CD4-positive, alpha-beta T cell treated with Interleukin-15 for 4 hours (primary cell): Measurements from ENCODE around the gene C17orf100.
A peak's percentile ranks its signal among the peaks of the same experiment; 100 is the strongest.
"Not testable (repeated sequence)": the region's sequence is repeated elsewhere in the genome, so short reads cannot be mapped to it uniquely, and the experiment has no call there.

Source experiments
- DNase-seq: peaks from one replicate; pipeline ENCODE4 v3.0.0-alpha.2; 2020; ENCODE audit warnings: low spot score

C17orf100 gene

DNA sequence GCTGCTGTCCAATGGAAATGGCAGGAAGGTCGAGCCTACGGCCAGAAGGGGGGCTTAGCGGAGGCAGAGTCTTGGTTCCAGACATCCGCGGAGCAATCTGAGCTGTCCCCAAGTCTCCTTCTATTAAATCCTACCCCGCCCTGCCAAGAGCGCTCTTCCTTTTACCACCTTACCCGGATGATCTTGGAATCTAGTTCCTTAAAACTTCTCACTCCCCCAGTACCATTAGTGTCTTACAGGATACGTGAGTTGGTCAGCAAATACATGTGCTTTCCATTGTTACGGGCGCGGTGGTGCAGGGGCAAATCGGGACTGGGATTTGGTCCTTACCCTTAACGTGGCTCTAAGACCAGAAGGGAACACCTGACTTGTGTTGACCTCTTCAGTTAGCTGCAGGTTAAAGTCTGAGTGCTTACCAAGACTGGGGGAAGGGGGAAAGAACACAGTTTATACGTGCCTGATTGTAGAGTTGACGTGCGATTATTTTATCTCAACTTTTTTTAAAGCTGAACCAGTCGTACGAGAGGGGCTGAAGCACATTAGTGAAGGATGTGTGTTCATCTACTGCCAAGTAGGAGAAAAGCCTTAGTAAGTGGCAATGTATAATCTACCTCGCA is 10.2 kb upstream of the C17orf100 start:
- no peak for DNase-seq

DNA sequence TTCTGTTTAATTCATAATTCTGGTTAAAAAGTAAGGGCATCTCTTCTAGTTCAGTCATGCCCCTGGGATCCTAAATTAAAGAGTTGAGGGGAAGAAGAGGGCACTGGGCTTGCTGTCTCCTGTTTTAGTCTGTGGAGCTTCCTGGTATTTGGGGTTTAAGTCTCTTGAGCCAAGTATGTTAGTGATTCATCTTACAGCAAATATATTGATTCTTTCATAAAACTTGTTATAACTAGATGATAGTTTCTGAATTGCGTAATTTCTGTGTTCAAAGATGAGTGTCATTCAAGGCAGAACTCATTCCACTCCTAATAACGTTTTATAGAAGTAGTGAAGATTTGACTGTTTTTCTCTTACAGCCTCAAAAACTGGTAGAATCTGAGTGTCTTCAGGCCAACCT is 9.0 kb upstream of the C17orf100 start:
- DNase-seq, result no peak

DNA sequence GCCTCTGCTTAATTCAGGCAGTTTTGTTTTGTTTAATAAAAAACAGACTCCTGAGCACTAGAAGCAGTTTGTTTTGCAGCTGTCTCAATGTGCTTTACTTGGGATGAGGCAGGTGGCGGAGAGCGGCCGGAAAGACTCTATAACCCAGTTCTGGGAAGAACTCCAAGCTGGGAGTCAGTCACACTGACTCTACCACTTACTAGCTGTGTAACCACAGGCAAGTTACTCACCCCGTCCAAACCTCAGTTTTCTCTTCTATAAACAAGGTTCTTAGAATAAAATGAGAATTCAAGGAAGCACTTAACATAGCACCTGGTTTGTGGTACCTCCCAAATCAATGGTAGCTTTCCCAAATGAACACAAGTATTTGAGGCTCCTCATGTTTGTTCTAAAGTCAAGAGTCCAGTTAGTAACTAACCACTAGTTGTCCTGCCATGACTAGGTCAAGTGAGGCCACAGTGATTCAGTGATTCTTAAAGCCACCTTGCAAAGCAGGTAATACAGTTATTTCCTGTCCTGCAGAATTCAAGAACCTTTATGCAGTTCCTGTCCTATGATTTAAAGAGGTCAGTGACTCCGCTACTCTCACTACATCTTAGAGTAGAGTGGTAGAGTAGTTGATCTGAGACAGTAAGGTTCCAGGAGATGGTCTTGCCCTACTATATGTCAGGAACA is 8.0 kb upstream of the C17orf100 start:
- DNase-seq, result peak; percentile 45

- no peak for DNase-seq
Measured at GRCh38 chr17:6648181-6648580, 3.4 kb upstream of the C17orf100 start.

DNA sequence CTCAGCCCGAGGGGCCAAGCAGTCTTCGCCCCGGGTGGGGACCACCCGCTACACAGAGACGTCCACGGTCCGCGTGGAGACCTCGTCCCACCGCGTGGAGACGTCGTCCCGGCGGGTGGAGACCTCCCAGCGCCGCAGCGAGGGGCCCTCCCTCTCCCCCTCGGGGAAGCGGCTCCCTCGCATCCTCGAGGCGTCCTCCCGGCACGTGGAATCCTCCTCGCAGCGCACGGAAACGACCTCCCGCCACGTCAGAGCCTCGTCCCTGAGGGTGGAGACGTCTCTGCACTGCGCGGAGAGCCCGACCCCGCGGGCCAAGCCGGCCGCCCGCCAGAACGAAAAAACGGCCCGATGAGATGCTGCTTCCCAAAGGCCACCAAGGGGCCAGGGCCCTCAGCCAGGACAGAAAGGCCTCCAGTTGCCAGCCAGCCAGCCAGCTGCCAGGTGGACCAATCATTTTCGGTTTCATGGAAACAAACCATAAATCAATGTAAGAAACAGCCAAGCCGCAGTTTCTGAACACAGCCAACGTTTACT is 424 bp downstream of the C17orf100 start:
- no peak for DNase-seq

GRCh38 chr17:6654841-6655731 is 3.5 kb downstream of the C17orf100 start:
- DNase-seq, result no peak

DNA sequence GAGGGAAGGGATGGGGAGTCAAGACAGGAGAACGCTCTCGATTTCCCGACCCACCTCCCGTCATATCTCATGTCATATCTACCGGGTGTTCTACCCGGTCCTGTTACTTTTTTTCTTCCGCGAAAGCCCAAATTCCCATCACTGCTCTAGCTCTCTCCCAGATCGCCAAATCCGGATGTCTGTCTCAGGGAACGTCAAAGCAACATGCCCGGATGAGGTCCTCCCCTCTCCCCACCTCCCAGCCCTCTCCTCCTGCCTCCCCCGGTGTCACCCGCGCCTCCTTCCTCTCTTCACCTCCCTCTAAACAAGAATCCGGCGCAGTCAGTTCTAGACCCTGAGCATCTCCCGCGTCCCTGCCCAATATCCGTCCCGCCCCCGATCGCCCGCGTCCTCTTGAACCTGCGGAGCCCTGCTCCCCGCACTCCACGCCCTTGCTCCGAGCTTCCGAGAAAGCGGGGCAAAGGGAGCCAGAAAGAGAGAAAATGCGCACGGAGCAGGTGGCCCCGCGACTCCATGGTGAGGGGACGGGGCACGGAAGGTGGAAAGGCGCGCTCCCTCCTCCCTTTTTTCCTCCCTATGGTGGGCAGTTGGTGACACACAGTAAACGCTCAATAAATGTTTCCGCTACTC is 4.3 kb downstream of the C17orf100 start:
- not testable (repeated sequence) for DNase-seq

DNA sequence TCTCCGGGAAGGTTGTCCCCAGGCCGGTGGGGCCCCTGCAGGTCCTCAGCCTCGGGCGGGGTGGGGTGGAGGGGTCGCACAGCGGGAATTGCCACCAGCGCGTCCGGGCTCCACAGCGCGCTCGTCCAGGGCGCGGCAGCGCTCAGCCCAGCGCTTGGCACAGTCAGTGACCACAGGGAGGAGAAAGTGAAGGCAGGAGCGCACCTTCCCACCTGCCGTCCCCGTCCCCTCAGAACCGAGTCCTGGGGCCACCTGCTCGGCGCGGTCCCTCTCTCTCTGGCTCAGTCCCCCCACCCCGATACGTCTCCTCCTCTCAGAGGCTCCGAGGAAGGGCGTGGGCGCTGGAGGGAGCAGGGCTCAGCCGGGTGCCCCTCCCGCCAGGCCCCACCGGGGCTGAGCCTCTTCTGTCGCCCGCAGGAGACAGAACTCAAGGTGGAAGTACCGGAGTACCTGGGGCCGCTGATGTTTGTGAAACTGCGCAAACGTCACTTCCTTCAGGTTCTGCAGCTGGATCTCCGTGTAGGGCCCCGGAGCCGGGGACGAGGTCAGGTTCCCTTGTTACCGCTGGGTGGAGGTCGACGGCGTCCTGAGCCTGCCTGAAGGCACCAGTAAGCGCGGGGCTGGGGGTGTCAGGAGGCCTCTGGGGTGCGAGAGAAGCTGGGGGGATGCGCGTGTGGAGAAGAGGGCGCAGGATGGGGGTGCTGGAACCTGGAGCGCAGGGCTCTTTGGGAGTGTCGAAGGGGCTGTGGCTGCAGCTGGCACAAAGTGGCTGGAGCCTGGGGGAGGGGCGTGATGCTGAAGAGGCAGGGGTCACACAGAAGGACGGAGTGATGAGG is 5.5 kb downstream of the C17orf100 start:
- DNase-seq, result peak; percentile 58

DNA sequence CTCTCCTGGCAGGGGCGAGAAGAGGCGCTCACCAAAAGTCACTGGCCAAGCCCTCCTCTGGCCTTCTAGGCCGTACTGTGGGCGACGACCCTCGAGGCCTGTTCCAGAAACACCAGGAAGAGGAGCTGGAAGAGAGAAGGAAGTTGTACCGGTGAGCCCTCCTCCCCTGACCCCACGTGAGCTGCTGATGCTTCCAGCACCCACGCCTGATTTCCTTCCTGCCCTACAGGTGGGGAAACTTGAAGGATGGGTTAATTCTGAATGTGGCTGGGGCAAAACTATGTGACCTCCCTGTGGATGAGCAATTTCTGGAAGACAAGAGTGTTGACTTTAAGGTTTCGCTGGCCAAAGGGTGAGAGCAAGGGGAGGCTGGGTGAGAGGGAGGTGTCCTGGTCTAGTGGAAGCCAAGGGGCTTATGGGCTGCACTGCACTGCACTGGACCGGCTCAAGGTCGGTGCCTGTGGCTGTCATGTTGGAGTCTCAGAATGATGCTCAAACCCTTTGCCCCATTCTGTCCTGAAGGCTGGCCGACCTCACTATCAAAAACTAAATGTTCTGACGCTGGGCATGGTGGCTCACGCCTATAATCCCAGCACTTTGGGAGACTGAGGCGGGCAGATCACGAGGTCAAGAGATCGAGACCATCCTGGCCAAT is 6.2 kb downstream of the C17orf100 start:
- no peak for DNase-seq

DNA sequence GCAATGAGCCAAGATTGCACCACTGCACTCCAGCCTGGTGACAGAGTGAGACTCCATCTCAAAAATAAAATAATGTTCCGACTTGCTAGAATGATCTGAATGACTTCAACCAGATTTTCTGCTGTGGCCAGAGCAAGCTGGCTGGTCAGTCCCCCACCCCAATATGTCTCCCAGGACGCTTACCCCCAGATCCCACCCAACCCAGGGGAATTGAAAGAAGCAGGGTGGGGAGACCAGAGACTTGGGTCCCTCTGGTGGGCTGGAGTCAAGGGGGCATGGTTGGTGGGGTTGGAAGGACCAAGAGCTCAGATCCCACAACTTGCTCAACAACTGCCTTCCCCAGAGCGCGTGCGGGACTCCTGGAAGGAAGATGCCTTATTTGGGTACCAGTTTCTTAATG is 6.8 kb downstream of the C17orf100 start:
- DNase-seq, result not testable (repeated sequence)

DNA sequence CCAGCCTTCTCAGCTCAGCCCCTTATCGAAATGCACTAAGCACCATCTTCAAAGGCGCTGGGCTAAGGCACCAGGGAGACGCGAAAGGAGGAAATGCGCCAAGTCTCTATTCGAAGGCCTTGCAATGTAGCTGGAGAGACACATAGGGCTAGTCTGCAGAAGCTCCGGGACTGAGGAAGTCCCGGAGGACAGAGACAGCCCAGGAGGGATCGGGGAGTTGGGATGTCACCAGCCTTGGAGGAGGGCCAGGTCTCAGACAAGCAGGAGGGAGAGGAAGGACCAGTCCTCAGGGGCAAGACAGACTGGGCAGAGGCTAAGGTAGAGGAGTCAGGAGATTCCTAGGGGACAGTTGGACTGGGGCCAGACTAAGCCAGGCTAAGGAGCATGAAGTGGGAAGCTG is 8.5 kb downstream of the C17orf100 start:
- DNase-seq, result no peak

- no peak for DNase-seq
Measured at GRCh38 chr17:6660805-6661463, 9.4 kb downstream of the C17orf100 start.

GRCh38 chr17:6661464-6661848 is 9.9 kb downstream of the C17orf100 start:
- DNase-seq, result no peak

DNA sequence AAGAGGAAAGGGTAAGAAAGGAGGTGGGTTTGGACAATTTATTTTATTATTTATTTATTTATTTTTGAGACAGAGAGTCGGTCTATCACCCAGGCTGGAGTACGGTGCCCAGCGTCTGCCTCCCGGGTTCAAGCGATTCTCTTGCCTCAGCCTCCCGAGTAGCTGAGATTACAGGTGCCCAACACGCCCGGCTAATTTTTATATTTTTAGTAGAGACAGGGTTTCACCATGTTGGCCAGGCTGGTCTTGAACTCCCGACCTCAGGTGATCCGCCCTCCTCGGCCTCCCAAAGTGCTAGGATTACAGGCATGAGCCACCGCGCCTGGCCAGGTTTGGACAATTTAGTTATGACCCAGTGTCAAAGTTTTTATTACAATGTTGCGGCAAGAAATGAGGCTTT is 11.6 kb downstream of the C17orf100 start:
- not testable (repeated sequence) for DNase-seq

- DNase-seq, result peak; percentile 48
Measured at GRCh38 chr17:6666077-6666521, 14.5 kb downstream of the C17orf100 start.

DNA sequence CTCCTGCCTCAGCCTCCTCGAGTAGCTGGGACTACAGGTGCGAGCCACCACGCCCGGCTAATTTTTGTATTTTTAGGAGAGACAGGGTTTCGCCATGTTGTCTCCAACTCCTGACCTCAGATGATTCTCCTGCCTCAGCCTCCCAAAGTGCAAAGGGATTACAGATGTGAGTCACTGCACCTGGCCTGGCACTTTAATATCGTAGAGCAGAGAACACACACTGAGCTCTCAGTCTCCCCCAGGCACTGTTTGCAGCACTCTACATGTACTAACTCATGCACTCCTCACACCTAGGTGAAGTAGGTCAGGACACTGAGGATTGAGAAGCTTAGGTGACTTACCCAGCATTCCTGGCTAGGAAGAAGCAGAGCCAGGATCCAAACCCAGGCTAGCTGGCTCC is 15.0 kb downstream of the C17orf100 start:
- no peak for DNase-seq

GRCh38 chr17:6667516-6667915 is 16.0 kb downstream of the C17orf100 start:
- DNase-seq, result no peak

- DNase-seq, result no peak
Measured at GRCh38 chr17:6668219-6668618, 16.7 kb downstream of the C17orf100 start.

DNA sequence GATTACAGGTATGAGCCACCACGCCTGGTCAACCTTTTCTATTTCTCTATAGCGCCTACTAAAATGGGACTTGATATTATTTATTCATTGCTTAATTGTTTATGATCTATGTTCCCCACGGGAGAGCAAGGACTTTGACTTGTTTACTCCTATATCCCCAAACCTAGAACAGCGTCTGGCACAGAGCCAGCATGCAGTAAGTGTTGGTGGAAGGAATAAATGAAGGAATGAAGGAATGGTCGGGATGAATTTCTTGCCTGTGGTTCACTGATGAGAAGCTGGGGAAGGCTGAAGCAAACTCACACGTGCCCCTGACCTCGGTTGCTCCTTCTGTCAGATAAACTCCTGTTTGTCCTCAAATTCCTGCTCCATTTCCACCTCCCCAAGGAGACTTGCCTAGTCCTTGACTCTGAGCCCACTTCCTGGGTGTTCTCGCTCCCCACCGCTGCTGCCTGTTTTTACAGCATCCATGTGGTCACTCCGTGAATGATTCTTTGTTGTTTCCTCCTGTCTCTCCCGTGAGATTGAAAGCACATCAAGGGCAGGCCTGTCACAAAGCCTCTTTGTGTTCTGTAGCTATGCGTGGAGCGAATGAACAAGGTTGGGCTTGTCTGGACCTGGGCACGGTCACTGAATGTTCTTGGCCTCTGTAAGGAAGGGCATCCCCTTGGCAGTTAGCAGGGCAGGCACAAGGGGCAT is 17.3 kb downstream of the C17orf100 start:
- no peak for DNase-seq
